Heart left ventricle (tissue), 13 donors: ENCODE results near the gene TRAM1L1.

Experiments used
- POLR2A ChIP-seq, 2 donors: fragments of 450-650 bp; IDR thresholded peaks; one replicate each; pipeline ENCODE4 v1.6.1; 2017; ENCODE audit warnings: antibody characterized with exemption in 2 of 2, mild to moderate bottlenecking in 2 of 2, moderate library complexity in 2 of 2
- TF ChIP-seq, protein P1 (sequence below), 12 donors: fragments of 200-600 bp; sonication (generic) in 4 of 12; IDR thresholded peaks; one replicate each; pipeline versions ENCODE4 v1.5.0 to v1.8.0; 2018 to 2022; ENCODE audit warnings: antibody characterized with exemption in 12 of 12, mild to moderate bottlenecking in 5 of 12
- donor health status: ischemic (EF 13 %, LVEDD 7.1; RV severe dilation, severe dysfunction).
- donor health status: DM: no; HTN: yes; CAD: no.
- donor health status: DM: no; HTN: no; CAD: no.
- donor health status: ischemic (EF 25% LVEDD 6.9; RV normal size, moderate dysfunction).
- donor health status: ischemic (EF 25% LVEDD 5.7; RV mildly dilated, moderate dysfunction).
- donor health status: ischemic (EF 35%, LVEDD 5.7; RV mildly dilated, moderate dysfunction).
- donor health status: nonischemic (EF 11% LVEDD 7.7; RV severe dilation, severe dysfunction).
- donor health status: DM: yes; HTN: yes; CAD: no.
- donor health status: PGD.
- donor health status: ischemic (EF 29% LVEDD 5.4; RV normal size, mild dysfunction).
- donor health status: nonischemic (EF 23%, LVEDD 6.1; RV moderate dilation, normal function).

DNA sequence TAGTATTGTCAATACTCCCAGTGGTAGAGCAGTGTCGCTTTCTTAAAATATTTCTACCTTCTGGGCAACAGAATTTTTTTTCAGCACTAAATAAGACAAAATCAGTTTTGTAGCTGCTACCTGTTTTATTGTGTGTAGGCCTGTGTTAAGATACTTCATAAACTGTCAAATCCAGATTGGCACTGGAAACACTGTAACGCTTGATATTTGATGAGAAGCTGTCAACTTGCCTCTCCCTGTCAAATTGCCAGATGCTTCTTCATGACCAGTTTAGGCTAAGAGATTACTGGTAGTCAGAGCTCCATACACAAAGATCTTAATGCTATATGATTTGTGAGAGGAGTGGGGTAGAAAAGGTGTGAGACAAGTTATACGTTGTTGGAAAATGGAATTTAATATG, 17.3 kb downstream of the TRAM1L1 start:
- TF ChIP-seq, protein P1, sequence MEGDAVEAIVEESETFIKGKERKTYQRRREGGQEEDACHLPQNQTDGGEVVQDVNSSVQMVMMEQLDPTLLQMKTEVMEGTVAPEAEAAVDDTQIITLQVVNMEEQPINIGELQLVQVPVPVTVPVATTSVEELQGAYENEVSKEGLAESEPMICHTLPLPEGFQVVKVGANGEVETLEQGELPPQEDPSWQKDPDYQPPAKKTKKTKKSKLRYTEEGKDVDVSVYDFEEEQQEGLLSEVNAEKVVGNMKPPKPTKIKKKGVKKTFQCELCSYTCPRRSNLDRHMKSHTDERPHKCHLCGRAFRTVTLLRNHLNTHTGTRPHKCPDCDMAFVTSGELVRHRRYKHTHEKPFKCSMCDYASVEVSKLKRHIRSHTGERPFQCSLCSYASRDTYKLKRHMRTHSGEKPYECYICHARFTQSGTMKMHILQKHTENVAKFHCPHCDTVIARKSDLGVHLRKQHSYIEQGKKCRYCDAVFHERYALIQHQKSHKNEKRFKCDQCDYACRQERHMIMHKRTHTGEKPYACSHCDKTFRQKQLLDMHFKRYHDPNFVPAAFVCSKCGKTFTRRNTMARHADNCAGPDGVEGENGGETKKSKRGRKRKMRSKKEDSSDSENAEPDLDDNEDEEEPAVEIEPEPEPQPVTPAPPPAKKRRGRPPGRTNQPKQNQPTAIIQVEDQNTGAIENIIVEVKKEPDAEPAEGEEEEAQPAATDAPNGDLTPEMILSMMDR (IDR thresholded peaks at IDR 0.05): no peak
- no peak for TF ChIP-seq POLR2A (IDR thresholded peaks at IDR 0.05)
